Amniotic epithelial cell (primary cell): ENCODE results near the gene ZSCAN2.

Source experiments
- DNase-seq: peaks from one replicate; pipeline ENCODE4 v3.0.0-alpha.2; 2010; ENCODE audit warnings: low read depth

The ZSCAN2 gene

DNA sequence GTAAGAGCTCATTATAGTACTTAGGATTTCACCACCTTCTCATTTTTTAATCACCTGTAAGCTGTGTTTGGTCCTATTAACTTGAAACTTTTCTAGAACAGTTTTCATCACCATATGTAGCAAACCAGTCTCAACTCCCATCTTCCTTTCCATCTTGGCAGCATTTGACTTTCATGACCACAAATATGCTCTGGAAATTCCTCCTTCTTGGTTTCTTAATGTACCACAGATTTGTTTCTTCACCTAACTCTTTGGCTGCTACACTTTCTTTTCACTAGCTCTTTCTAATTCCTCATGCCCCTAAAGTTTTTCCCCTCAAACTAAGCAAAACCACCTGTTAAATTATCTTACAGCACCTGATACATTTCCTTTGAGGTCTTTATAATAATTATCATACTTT, 70.4 kb downstream of the ZSCAN2 start:
- peak; percentile 92 for DNase-seq
